ENCODE measurements around the gene CDC16.
"Not testable (repeated sequence)": the region's sequence is repeated elsewhere in the genome, so short reads cannot be mapped to it uniquely, and the experiment has no call there.

Gene CDC16

GRCh38 chr13:114261328-114261965, 26.8 kb downstream of the CDC16 start:
- H3K27ac ChIP-seq = no peak overlapping the region
- DNase-seq (ENCODE audit: low spot score) = no peak
- ChIA-PET POLR2A (ENCODE audit: low non-redundant PET) (no interaction called here), CTCF (no interaction called here)
- TF ChIP-seq CTCF (conservative IDR thresholded peaks at IDR 0.05; ENCODE audit: low read depth) = no peak

- CTCF ChIA-PET = no interaction called here
- no peak for DNase-seq (ENCODE audit: low spot score)
- POLR2A ChIA-PET (ENCODE audit: low non-redundant PET) = no interaction called here
- TF ChIP-seq CTCF (conservative IDR thresholded peaks at IDR 0.05; ENCODE audit: low read depth) = no peak
- no peak overlapping the region for H3K27ac ChIP-seq
These were observed 28.9 kb downstream of the CDC16 start for GRCh38 chr13:114263578-114263977.

- DNase-seq (ENCODE audit: low spot score); H3K27ac ChIP-seq; CTCF ChIA-PET; POLR2A ChIA-PET (ENCODE audit: low non-redundant PET): not testable (repeated sequence)
These were observed 29.6 kb downstream of the CDC16 start for GRCh38 chr13:114264313-114264712.

GRCh38 chr13:114264886-114265611, 30.4 kb downstream of the CDC16 start:
- TF ChIP-seq CTCF (conservative IDR thresholded peaks at IDR 0.05; ENCODE audit: low read depth) = no peak
- no peak for DNase-seq (ENCODE audit: low spot score)
- no peak overlapping the region for H3K27ac ChIP-seq
- POLR2A ChIA-PET (ENCODE audit: low non-redundant PET) = no interaction called here
- CTCF ChIA-PET = no interaction called here

GRCh38 chr13:114266241-114266640, 31.5 kb downstream of the CDC16 start:
- POLR2A ChIA-PET (ENCODE audit: low non-redundant PET) = no interaction called here
- H3K27ac ChIP-seq = no peak overlapping the region
- CTCF ChIA-PET = no interaction called here
- no peak for TF ChIP-seq CTCF (conservative IDR thresholded peaks at IDR 0.05; ENCODE audit: low read depth)
- DNase-seq (ENCODE audit: low spot score) = no peak

- TF ChIP-seq CTCF (conservative IDR thresholded peaks at IDR 0.05; ENCODE audit: low read depth) = no peak
- POLR2A ChIA-PET (ENCODE audit: low non-redundant PET) = no interaction called here
- no peak for DNase-seq (ENCODE audit: low spot score)
- CTCF ChIA-PET = no interaction called here
- no peak overlapping the region for H3K27ac ChIP-seq
These were observed 33.9 kb downstream of the CDC16 start for GRCh38 chr13:114268344-114269280.

Measured in RWPE1 (cell line).